ENCODE data around the gene FAIM2.

FAIM2 gene

GRCh38 chr12:49895773-49896172, 7.9 kb downstream of the FAIM2 start:
- Mint-ChIP-seq H3K27ac (peak overlapping the region; percentile 51), H3K4me3 (no peak overlapping the region), H3K4me1 (peaks cover 19% of the 10 kb centered on the region), H3K9me3 (no peaks in the 10 kb centered on the region), H3K36me3 (no peaks in the 10 kb centered on the region)
- ATAC-seq (no peak), DNase-seq (ENCODE audit: low spot score in 2 of 2) (no peak)

DNA sequence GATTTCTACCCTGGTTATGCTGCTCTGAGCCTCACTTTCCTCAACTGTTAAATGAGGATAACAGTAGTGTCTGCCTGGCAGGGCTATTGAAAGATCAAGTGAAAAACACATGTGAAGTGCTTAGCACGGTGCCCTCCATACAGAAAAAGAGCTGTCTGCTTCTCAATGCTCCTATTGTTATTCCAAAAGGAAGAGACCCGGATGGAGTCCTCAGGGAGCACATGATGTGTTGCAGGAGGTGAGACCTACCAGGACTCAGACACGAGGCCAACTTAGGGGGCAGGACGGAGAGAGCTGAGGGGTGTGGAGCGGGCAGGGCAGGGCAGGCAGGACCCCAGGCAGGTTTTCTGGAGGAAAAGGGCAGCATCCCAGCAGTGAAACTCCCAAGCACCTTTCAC, 8.9 kb downstream of the FAIM2 start:
- no peaks in the 10 kb centered on the region for H3K36me3 Mint-ChIP-seq
- no peak overlapping the region for H3K27ac Mint-ChIP-seq
- ATAC-seq: no peak

GRCh38 chr12:49893753-49894750, 9.6 kb downstream of the FAIM2 start:
- no peak overlapping the region for H3K27ac Mint-ChIP-seq
- no peaks in the 10 kb centered on the region for H3K9me3 Mint-ChIP-seq
- H3K36me3 Mint-ChIP-seq: no peaks in the 10 kb centered on the region
- no peak overlapping the region for H3K4me3 Mint-ChIP-seq
- H3K4me1 Mint-ChIP-seq: peaks cover 19% of the 10 kb centered on the region
- DNase-seq (ENCODE audit: low spot score in 2 of 2): no peak
- ATAC-seq: peak; percentile 45

More for the DNA sequence above, 8.9 kb downstream of the FAIM2 start:
- DNase-seq (ENCODE audit: low spot score in 2 of 2): no peak
- no peaks in the 10 kb centered on the region for H3K9me3 Mint-ChIP-seq
- no peak overlapping the region for H3K4me3 Mint-ChIP-seq
- peaks cover 19% of the 10 kb centered on the region for H3K4me1 Mint-ChIP-seq

DNA sequence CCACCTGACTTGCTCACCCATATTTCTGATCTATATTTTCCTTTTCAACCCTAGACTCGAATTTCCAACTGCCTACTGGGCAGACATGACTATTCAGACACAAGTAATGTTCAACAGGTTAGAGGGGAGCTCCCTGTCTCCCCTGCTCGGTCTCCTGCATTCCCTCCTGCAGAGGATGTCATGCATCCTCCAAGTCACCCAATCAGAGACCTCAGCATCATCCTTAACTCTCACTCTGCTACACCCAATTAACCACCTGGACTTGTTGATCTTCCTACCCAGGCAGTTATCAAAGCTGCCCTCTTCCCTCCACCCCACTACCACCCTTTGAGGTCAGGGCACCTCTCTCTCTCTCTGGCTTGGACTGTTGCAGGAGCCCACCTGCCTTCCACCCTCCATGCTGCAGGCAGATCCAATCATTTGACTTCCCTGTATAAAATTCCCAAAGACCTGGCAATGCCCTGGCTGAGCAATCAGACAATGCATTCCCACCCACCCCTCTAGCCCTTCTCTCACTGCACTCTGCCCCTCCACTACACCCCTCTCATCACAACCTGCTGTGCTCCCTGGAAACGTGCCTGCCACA, 10.9 kb downstream of the FAIM2 start:
- DNase-seq (ENCODE audit: low spot score in 2 of 2) (no peak), ATAC-seq (no peak)
- Mint-ChIP-seq H3K4me3 (no peak overlapping the region), H3K36me3 (no peaks in the 10 kb centered on the region), H3K4me1 (peaks cover 19% of the 10 kb centered on the region), H3K27ac (no peak overlapping the region), H3K9me3 (no peaks in the 10 kb centered on the region)

GRCh38 chr12:49892084-49892731, 11.5 kb downstream of the FAIM2 start:
- Mint-ChIP-seq H3K4me1 (peaks cover 19% of the 10 kb centered on the region), H3K27ac (no peak overlapping the region), H3K36me3 (no peaks in the 10 kb centered on the region), H3K4me3 (no peak overlapping the region), H3K9me3 (no peaks in the 10 kb centered on the region)
- no peak for DNase-seq (ENCODE audit: low spot score in 2 of 2)
- no peak for ATAC-seq

- DNase-seq (ENCODE audit: low spot score in 2 of 2) (no peak), ATAC-seq (no peak)
- H3K9me3 Mint-ChIP-seq: no peaks in the 10 kb centered on the region
- H3K36me3 Mint-ChIP-seq: no peaks in the 10 kb centered on the region
- no peak overlapping the region for H3K27ac Mint-ChIP-seq
- no peak overlapping the region for H3K4me3 Mint-ChIP-seq
- H3K4me1 Mint-ChIP-seq: peaks cover 19% of the 10 kb centered on the region
Measured at GRCh38 chr12:49891476-49891875, 12.2 kb downstream of the FAIM2 start.

- no peak overlapping the region for H3K4me3 Mint-ChIP-seq
- H3K36me3 Mint-ChIP-seq: no peaks in the 10 kb centered on the region
- no peak for ATAC-seq
- H3K4me1 Mint-ChIP-seq: peaks cover 19% of the 10 kb centered on the region
- H3K27ac Mint-ChIP-seq: no peak overlapping the region
- H3K9me3 Mint-ChIP-seq: no peaks in the 10 kb centered on the region
- DNase-seq (ENCODE audit: low spot score in 2 of 2): no peak
Measured at GRCh38 chr12:49891012-49891411, 12.7 kb downstream of the FAIM2 start.

- no peaks in the 10 kb centered on the region for H3K9me3 Mint-ChIP-seq
- no peak overlapping the region for H3K4me3 Mint-ChIP-seq
- H3K27ac Mint-ChIP-seq: peak overlapping the region; percentile 72
- peaks cover 19% of the 10 kb centered on the region for H3K4me1 Mint-ChIP-seq
- no peaks in the 10 kb centered on the region for H3K36me3 Mint-ChIP-seq
- no peak for ATAC-seq
- no peak for DNase-seq (ENCODE audit: low spot score in 2 of 2)
Measured at GRCh38 chr12:49890096-49890461, 13.6 kb downstream of the FAIM2 start.

DNA sequence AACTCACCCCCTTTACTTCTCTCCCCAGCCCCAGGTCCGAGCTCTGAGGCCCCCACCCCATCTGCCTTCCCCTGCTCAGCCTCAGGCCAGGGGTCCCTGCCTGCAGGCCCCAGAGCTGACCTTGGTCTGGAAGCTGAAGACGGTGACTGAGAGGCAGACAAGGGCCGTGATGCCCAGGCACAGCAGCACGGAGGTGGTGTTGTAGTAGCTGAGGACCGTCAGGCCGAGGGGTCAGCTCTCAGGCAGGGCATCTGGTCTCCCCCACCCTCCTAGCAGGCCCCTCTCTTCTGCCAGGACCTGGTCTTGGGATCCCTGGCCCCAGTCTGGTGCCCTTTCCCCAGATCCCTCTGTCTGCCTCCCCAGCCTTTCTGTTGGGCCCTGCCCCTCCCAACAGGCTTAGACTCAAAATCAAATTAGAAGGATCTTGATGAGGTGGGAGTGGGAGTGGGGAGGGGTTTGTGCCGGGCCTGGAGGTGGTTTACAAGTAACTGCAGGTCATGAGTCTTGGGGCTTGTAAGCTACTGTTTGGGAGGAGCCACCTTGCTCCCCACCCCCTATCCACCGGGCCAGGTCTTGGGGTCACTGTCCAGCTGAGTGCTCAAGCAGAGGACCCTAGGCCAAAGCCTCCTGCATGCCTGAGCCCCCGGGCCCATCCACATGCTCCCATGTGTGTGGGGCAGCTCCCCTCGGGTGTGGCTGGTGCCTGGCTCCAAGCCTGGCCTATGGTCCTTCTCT, 14.2 kb downstream of the FAIM2 start:
- Mint-ChIP-seq H3K4me1 (peaks cover 17% of the 10 kb centered on the region), H3K4me3 (no peak overlapping the region), H3K27ac (peak overlapping the region; percentile 72), H3K36me3 (no peaks in the 10 kb centered on the region), H3K9me3 (no peaks in the 10 kb centered on the region)
- DNase-seq (ENCODE audit: low spot score in 2 of 2) (no peak), ATAC-seq (no peak)

GRCh38 chr12:49888461-49889151, 15.1 kb downstream of the FAIM2 start:
- ATAC-seq: peak; percentile 27
- no peak for DNase-seq (ENCODE audit: low spot score in 2 of 2)
- Mint-ChIP-seq H3K4me3 (no peak overlapping the region), H3K4me1 (peaks cover 10% of the 10 kb centered on the region), H3K27ac (no peak overlapping the region), H3K36me3 (no peaks in the 10 kb centered on the region), H3K9me3 (no peaks in the 10 kb centered on the region)

DNA sequence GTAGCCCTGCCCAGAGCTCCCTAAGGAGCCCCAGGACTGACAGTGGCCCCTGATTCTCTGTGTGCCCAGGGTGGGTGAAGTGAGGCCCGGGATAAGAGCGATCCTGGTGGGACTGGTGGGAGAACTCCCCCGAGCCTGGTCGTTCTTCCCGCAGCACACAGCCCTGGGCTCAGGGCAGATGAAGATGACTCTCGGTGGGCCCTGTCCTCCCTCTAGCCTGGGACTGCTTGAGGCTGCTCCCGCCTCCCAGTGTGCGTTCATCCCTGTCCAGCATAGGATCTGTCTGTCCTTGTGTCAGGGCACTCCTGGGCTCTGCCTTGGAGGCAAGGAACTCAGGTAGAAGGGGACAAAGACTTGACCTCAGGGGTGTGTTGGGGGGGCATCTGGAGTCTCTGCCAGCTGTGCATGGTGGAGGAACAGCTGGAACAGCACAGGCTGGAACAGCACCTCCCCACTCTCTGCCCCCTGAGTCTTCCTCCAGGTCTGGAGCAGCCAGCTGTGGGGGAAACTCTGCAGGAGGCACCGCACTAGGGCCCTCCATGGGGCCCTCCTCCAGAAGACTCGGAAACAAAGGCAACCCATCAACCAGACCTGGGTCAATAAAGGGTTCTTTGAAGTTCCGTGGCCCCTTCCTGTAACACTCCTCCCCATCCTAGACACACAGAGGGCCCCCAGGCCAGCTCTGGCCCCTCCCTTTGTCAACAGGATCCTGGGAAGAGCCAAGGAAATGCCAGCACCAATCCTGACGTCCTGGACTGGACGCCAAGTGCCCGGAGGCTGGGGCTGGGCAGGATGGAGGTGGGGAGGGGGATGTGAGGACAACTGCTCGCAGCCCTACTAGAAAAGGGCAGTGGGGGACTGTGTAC, 15.9 kb downstream of the FAIM2 start:
- Mint-ChIP-seq H3K4me3 (no peak overlapping the region), H3K27ac (no peak overlapping the region), H3K9me3 (no peaks in the 10 kb centered on the region), H3K36me3 (no peaks in the 10 kb centered on the region), H3K4me1 (peaks cover 8% of the 10 kb centered on the region)
- ATAC-seq (no peak), DNase-seq (ENCODE audit: low spot score in 2 of 2) (no peak)

DNA sequence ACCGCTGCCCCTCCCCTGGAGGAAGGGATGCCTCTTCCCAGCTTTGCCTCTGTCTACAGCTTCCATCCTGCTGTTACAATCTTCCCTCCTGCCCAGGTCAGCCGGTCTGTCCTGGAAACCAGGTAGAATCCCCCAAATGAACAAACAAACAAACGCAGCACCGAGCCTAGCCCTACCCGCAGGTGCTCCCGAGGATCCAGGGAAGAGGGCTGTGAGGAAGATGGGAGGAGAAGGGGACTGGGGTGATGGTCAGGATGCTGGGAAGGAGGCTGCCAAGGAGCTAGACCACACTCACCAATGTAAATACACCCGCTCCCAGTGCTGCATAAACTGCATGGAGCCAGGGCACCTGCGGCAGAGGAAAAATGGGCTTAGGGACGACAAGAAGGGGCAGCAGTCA, 16.6 kb downstream of the FAIM2 start:
- no peaks in the 10 kb centered on the region for H3K9me3 Mint-ChIP-seq
- H3K27ac Mint-ChIP-seq: no peak overlapping the region
- DNase-seq (ENCODE audit: low spot score in 2 of 2) (no peak), ATAC-seq (no peak)
- H3K36me3 Mint-ChIP-seq: no peaks in the 10 kb centered on the region
- no peak overlapping the region for H3K4me3 Mint-ChIP-seq
- H3K4me1 Mint-ChIP-seq: peaks cover 1% of the 10 kb centered on the region

GRCh38 chr12:49885663-49886461, 17.8 kb downstream of the FAIM2 start:
- no peak for ATAC-seq
- no peak overlapping the region for H3K27ac Mint-ChIP-seq
- no peaks in the 10 kb centered on the region for H3K9me3 Mint-ChIP-seq
- H3K4me1 Mint-ChIP-seq: no peaks in the 10 kb centered on the region
- H3K36me3 Mint-ChIP-seq: no peaks in the 10 kb centered on the region
- no peak for DNase-seq (ENCODE audit: low spot score in 2 of 2)
- no peak overlapping the region for H3K4me3 Mint-ChIP-seq
